Breast epithelium (tissue), 4 donors: ENCODE data around the gene CSRNP3. TPM values are rescaled to one million over a fixed set of nuclear protein-coding genes. Genes with fewer than 3 reads are reported as not detected.

ENCODE experiments used
- DNase-seq, 2 donors: peaks; one replicate each; pipeline ENCODE4 v3.0.0-alpha.2; 2019; ENCODE audit warnings: low spot score in 2 of 2
- H3K27ac ChIP-seq, 2 donors: fragments of 200-600 bp; sonication (generic) in 1 of 2; one replicate each; pipeline ENCODE4 v1.5.1; 2016 to 2019; ENCODE audit warnings: mild to moderate bottlenecking in 1 of 2
- H3K27me3 ChIP-seq, 2 donors: fragments of 200-600 bp; sonication (generic) in 1 of 2; one replicate each; pipeline versions ENCODE4 v1.5.1 to v1.6.0; 2017 to 2019; ENCODE audit warnings: control low read depth in 1 of 2, mild to moderate bottlenecking in 1 of 2
- H3K36me3 ChIP-seq: fragments of 200-600 bp; one replicate; pipeline ENCODE4 v1.5.1; 2019
- H3K4me1 ChIP-seq, 2 donors: fragments of 200-600 bp; sonication (generic); one replicate each; pipeline ENCODE4 v1.5.1; 2016 to 2019; ENCODE audit warnings: control low read depth in 1 of 2
- H3K4me3 ChIP-seq, 3 donors: fragments of 200-600 bp; sonication (generic); 1 replicate in 2 of 3; 2 replicates in 1 of 3; pipeline ENCODE4 v1.5.1; 2016 to 2019; ENCODE audit warnings: mild to moderate bottlenecking in 3 of 3, moderate library complexity in 2 of 3
- H3K9me3 ChIP-seq, 2 donors: fragments of 200-600 bp; sonication (generic) in 1 of 2; one replicate each; pipeline ENCODE4 v1.5.1; 2016 to 2019; ENCODE audit warnings: control low read depth in 1 of 2
- CTCF ChIP-seq, 3 donors: fragments of 450-650 bp; IDR thresholded peaks; one replicate each; pipeline ENCODE4 v1.5.1; 2016 to 2017; ENCODE audit warnings: antibody characterized with exemption in 3 of 3, mild to moderate bottlenecking in 3 of 3, moderate library complexity in 3 of 3
- POLR2A ChIP-seq: fragments of 450-650 bp; IDR thresholded peaks from one replicate; pipeline ENCODE4 v1.6.1; 2016; ENCODE audit warnings: antibody characterized with exemption, mild to moderate bottlenecking, moderate library complexity
- POLR2AphosphoS5 ChIP-seq, 3 donors: sonication (generic); formaldehyde crosslinking; IDR thresholded peaks; one replicate each; pipeline ENCODE4 v1.6.1; 2017; ENCODE audit warnings: antibody characterized with exemption in 3 of 3
- intact Hi-C: fragments of 100-400 bp; cut with DNase I; formaldehyde crosslinking; loops from one replicate; pipeline ENCODE4 v1.15.1; 2023; ENCODE audit warnings: low total_unique reads
- total RNA-seq, 3 donors: library from RNA; depleted of rRNA; stranded (reverse); fragments of >200 nt; gene quantifications; one replicate each; pipeline ENCODE4 v1.1.0, GENCODE V29; 2016

CSRNP3 gene
- total RNA-seq, 3 donors from 2014 or later = 1.4 to 10.0 (median 2.0) TPM

GRCh38 chr2:165508927-165509326 is 39.4 kb downstream of the CSRNP3 start:
- no peaks in the 10 kb centered on the region for H3K36me3 ChIP-seq
- TF ChIP-seq CTCF (IDR thresholded peaks at IDR 0.05) (no peak), POLR2AphosphoS5 (IDR thresholded peaks at IDR 0.05) (no peak), POLR2A (no peak)
- no peaks in the 10 kb centered on the region for H3K27me3 ChIP-seq
- no peaks in the 10 kb centered on the region for H3K9me3 ChIP-seq
- intact Hi-C loops = no loop called here
- H3K4me3 ChIP-seq = no peak overlapping the region
- no peak overlapping the region for H3K27ac ChIP-seq
- no peak for DNase-seq
- no peaks in the 10 kb centered on the region for H3K4me1 ChIP-seq

DNA sequence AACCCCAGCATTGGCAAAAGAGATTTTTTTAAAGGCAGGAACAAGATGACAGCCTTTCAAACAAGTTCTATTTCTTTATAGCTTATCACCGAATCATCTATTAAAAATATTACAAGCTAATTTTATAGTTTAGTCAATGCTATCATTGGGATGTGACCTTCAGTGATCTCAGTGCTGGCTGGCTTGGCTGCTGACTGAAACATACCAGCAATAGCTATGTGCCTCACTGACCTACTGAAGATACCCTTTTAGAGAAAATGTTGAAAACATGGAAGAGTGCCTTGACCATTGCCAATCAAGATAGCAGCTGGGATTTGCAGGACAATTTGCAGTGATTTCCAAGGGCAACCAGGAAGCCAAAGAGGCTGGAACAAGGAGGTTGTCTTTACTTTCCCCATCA is 44.0 kb downstream of the CSRNP3 start:
- H3K4me1 ChIP-seq = no peaks in the 10 kb centered on the region
- no peaks in the 10 kb centered on the region for H3K36me3 ChIP-seq
- H3K4me3 ChIP-seq = no peak overlapping the region
- H3K27ac ChIP-seq = no peak overlapping the region
- TF ChIP-seq POLR2A = no peak
- no peaks in the 10 kb centered on the region for H3K9me3 ChIP-seq
- DNase-seq = no peak
- no peaks in the 10 kb centered on the region for H3K27me3 ChIP-seq
- intact Hi-C loops = no loop called here

GRCh38 chr2:165518611-165519010 is 49.1 kb downstream of the CSRNP3 start:
- no peaks in the 10 kb centered on the region for H3K27me3 ChIP-seq
- H3K27ac ChIP-seq = no peak overlapping the region
- H3K9me3 ChIP-seq = no peaks in the 10 kb centered on the region
- H3K4me3 ChIP-seq = no peak overlapping the region
- TF ChIP-seq POLR2A (no peak), CTCF (IDR thresholded peaks at IDR 0.05) (no peak), POLR2AphosphoS5 (IDR thresholded peaks at IDR 0.05) (no peak)
- H3K4me1 ChIP-seq = no peaks in the 10 kb centered on the region
- peaks cover 4% of the 10 kb centered on the region for H3K36me3 ChIP-seq
- DNase-seq = no peak
- intact Hi-C loops = no loop called here

DNA sequence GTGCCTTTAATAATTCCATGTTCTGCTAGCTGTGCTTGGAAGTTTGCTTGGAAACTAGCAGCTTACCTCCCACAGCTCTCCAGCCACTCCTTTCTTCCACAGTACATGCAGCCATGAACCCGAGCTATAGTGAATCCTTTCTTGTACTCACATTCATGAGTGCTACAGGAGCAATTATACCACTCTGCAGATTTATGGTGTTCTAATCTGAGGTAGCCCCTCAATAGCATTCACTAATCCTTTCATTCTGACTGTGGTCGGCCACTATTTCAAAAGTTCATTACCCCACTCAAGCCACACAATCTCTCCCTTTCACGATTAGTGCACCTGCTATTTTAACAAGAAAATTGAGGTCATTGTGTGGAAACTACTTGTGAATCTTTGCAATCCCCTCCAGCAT is 53.2 kb downstream of the CSRNP3 start:
- no peak for DNase-seq
- Histone ChIP-seq H3K4me3 (no peak overlapping the region), H3K4me1 (no peaks in the 10 kb centered on the region), H3K9me3 (no peaks in the 10 kb centered on the region), H3K27ac (no peak overlapping the region), H3K36me3 (peaks cover 4% of the 10 kb centered on the region), H3K27me3 (no peaks in the 10 kb centered on the region)
- intact Hi-C loops = no loop called here
- TF ChIP-seq POLR2AphosphoS5 (IDR thresholded peaks at IDR 0.05) (no peak), POLR2A (no peak), CTCF (IDR thresholded peaks at IDR 0.05) (no peak)

GRCh38 chr2:165524720-165525119 is 55.2 kb downstream of the CSRNP3 start:
- TF ChIP-seq POLR2A (no peak), CTCF (IDR thresholded peaks at IDR 0.05) (no peak), POLR2AphosphoS5 (IDR thresholded peaks at IDR 0.05) (no peak)
- Histone ChIP-seq H3K9me3 (peaks cover 0 to 4% of the 10 kb centered on the region in 2 donors), H3K27ac (no peak overlapping the region), H3K4me1 (no peaks in the 10 kb centered on the region), H3K36me3 (peaks cover 3% of the 10 kb centered on the region), H3K4me3 (no peak overlapping the region), H3K27me3 (no peaks in the 10 kb centered on the region)
- intact Hi-C loops = no loop called here
- DNase-seq = no peak

DNA sequence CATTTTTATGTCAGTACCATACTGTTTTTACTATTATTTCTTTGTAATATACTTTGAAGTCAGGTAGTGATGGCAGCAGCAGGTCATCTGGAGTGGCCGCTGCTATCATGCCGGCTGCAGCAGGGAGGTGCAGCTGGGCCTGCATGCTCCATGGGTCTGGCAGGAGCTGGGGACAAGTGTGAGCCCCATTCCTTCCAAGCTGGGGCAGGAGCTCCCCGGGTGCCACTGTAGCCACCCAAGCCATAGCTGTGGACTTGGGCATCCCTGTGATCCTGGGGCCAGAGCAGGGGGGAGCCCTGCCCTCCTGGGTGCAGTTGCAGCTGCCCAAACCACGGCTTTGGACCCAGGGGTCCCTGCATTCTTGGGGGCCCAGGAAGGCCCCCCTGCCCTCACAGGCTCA is 59.2 kb downstream of the CSRNP3 start:
- H3K27ac ChIP-seq = no peak overlapping the region
- intact Hi-C loops = no loop called here
- TF ChIP-seq POLR2AphosphoS5 (IDR thresholded peaks at IDR 0.05) (no peak), CTCF (IDR thresholded peaks at IDR 0.05) (no peak), POLR2A (no peak)
- no peaks in the 10 kb centered on the region for H3K27me3 ChIP-seq
- H3K4me1 ChIP-seq = no peaks in the 10 kb centered on the region
- no peaks in the 10 kb centered on the region for H3K36me3 ChIP-seq
- no peak overlapping the region for H3K4me3 ChIP-seq
- H3K9me3 ChIP-seq = peaks cover 0 to 4% of the 10 kb centered on the region in 2 donors
- DNase-seq = no peak
